GM21619 (cell line): ENCODE measurements around the gene DCDC2.
"Not testable (repeated sequence)": the region's sequence is repeated elsewhere in the genome, so short reads cannot be mapped to it uniquely, and the experiment has no call there.

Experiments used
- ATAC-seq: cut with Tn5 transposase; IDR thresholded peaks from one replicate; pipeline ENCODE4 v1.9.1; 2021; ENCODE audit not compliant: unreplicated experiment

DCDC2 gene

GRCh38 chr6:24329022-24329421, 28.8 kb downstream of the DCDC2 start:
- ATAC-seq: no peak

GRCh38 chr6:24327756-24328155, 30.1 kb downstream of the DCDC2 start:
- no peak for ATAC-seq

DNA sequence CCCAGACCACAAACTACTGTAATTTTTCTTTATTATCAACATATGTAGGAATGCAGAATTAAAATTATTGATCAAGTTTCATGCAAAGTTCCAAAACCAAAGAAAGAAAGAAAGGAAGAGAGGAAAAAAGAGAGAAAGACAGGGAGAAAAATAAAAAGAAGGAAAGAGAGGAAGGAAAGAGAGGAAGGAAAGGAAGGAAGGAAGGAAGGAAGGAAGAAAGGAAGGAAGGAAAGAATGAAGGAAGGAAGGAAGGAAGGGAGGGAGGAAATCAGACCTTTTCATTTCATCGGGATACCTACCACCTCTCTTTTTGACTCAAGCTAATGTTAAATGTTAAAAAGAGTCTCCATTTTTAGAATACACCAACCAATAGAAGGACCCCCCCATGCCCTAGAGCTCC, 31.9 kb downstream of the DCDC2 start:
- no peak for ATAC-seq

- ATAC-seq: no peak
These were observed 33.2 kb downstream of the DCDC2 start for GRCh38 chr6:24324617-24325016.

DNA sequence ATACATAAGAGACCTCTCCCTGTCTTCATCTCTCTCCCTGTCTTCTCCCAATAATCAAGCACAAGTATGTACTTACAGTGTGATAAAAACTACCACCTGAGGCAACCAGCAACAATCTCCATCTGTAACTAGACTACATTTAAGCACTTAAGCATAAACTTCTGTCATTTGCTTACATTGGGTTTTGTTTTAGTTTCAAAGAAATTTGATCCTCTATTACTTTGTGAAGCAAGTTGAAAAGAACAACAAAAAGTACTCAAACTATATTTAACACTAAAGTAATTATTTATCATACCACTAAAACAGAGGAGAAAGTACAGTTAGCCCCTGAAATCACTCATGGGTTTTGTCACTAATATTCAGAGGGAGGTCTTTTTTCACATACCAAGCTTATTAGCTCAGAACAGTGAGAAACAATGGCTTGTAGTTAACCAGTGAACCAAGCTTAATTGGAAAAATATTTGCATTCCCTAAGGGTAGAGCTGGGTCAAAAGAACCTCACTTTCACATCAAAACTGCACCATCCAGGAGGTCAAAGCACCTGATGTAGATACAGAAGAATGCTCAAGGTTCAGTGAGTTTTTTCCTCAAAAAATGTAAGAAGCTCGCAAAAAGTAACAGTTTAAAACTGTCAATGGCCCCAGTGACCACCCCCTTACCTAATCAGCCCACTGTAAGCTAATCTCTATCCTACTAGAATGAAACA, 34.1 kb downstream of the DCDC2 start:
- no peak for ATAC-seq

DNA sequence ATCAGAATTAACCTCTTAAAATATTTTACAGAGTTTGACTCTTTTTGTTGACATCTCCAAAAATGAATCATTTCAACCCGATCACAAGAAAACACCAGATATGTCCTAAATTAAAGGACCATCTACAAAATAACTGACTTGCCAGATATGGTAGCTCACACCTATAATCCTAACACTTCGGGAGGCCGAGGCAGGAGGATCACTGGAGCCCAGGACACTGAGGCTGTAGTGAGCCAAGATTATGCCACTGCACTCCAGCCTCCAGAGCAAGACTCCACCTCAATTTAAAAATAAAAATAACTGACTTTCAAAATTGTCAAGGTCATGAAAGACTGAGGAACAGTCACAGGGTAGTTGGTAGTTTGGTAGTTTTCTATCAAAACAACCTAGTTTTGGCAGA, 34.9 kb downstream of the DCDC2 start:
- ATAC-seq: no peak

DNA sequence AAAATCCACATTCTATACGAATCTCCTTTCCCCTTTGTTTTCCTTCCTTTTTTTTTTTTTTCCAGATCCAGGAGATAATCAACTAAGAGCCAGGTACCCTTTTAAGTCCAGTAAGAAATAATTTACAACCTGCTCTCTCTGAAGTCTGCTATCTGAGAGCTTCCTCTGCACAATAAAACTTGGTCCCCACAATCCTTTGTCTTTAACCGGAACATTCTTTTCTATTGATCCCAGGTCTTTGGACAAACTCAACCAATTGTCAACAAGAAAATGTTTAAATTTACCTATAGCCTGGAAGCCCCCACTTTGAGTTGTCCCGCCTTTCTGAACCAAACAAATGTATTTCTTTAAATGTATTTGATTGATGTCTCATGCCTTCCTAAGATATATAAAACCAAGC, 35.4 kb downstream of the DCDC2 start:
- ATAC-seq: not testable (repeated sequence)

DNA sequence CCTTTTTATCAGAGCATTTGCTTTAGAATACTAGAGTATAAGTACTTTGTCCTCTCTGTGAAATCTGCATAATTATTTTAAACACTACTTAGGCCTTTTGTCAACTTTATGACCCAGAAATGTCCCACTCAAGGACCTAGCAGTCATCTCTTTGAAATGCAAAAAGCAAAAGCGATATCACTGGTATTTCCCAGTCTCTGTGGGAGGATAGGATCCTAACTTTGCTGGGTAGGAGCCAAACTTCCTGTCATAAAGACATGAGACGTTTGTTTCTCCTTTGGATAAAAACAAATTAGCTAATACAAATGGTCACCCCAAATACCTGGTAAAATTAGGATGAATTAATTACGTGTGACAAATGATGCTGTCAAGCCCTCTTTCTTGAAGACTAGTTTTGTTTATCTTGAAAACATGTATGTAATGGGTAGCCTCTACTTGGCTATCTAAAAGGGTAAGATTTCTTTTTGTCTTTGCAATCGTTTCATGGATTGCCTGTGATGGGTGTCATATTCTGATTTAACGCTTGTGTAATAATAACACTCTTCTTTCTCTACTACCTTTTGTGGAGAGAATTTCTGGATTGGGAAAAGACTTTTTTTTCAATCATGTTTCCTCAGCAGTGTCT, 36.2 kb downstream of the DCDC2 start:
- ATAC-seq: no peak

DNA sequence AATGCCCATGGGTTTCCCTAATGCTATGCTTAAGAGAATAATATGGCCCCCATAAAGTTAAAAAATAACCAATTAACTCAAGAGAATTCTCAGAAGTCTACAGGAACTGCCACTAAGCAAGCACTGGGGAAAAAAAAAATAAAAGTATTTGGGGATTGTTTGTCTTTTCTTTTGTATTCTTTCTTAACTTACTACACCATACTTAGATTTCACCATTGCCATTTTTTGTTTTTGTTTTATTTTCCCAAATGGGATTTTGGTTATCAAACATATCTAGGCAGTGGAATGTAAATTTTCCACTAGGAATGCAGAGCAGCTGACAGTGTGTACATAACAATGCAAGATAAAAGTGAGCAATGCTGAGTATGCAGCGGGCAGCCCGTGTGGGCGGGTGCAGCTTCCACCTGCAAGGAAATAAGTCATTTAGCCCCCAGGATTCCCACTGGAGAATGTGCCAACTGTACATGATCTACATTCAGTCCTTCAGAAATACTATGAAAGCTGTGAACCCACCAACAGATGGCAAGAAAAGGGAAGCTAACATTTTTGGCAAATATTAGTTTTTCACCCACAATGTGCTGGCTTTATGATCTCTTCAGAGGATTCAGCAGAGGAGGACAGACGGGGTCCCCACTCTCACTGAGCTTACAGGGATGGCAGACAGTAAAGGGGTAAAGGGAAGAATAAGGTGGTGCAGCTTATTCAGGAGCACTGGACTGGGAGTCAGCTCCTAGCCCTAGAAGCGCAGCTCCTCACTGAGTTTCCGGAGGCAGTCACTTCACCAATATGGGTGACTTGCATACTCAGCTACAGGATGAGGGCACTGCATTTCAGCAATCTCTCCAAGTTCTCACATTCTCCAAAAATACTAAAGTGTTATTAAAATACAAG, 44.4 kb downstream of the DCDC2 start:
- no peak for ATAC-seq

GRCh38 chr6:24311775-24312174, 46.1 kb downstream of the DCDC2 start:
- not testable (repeated sequence) for ATAC-seq

DNA sequence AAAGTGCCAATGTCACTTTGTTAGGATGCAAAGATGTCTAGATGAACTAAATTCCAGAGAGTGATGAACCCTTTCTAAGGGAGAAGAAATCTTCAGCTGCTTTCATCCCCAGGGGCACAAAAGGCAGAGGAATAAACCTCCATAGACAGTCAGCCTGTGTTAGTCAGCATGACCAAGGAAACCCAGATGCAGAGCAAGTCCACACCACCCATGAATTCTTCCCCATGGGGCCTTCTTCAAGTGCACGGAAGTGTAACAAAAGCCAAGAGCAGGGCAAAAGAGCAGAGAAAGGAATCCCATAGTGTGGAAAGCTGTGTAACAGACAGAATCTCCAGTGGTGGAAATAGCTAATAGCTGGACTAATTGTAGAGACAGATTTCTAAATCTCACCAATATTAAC, 50.0 kb downstream of the DCDC2 start:
- no peak for ATAC-seq

DNA sequence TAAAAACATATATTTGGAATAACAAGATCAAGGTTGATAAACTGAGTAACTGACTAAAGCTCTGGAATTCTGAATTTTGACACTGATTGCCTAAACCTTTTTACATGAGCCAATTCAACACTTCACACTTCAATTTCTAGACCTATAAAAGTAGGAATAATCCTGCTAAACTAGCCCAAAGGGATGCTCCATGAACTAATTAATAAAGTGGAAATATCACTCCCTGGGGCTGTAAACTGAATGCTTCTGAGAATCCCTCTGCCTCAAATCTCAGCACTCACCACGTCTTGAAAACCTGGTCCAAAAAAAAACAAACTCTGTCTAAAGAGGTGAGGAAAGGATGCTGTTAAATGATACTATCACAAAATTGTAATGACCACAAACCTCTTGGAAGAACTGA, 50.9 kb downstream of the DCDC2 start:
- ATAC-seq: no peak

GRCh38 chr6:24306038-24306437, 51.8 kb downstream of the DCDC2 start:
- no peak for ATAC-seq

DNA sequence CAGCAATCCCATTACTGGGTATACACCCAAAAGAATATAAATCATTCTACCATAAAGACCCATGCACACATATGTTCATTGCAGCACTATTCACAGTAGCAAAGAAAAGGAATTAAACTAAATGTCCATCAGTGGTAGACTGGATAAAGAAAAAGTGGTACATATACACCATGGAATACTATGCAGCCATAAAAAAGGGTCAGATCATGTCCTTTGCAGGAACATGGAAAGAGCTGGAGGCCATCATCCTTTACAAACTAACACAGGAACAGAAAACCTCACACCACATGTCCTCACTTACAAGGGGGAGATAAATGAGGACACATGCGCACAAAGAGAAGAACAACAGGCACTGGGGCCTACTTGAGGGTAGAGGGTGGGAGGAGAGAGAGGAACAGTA, 60.9 kb downstream of the DCDC2 start:
- ATAC-seq: no peak

GRCh38 chr6:24293852-24294251, 64.0 kb downstream of the DCDC2 start:
- ATAC-seq: not testable (repeated sequence)

GRCh38 chr6:24287239-24287638, 70.6 kb downstream of the DCDC2 start:
- ATAC-seq: no peak

DNA sequence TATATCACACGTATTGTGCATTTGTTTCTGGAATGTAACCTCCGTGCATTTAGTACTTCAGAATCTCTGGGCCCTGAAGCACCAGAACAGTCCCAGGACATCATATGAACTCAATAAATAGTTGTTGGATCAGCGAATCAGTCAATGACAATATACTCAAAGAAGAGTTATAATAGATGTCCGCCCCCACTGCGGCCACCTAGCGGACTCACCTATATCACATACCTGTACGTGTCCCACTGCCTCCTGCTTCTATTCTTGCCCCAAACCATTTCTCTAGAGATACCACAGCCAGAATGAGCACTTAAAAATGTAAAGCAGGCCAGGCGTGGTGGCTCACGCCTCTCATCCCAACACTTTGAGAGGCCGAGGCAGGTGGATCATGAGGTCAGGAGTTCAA, 73.9 kb downstream of the DCDC2 start:
- no peak for ATAC-seq

- peak; percentile 75 for ATAC-seq
These were observed 74.5 kb downstream of the DCDC2 start for GRCh38 chr6:24283043-24283985.

DNA sequence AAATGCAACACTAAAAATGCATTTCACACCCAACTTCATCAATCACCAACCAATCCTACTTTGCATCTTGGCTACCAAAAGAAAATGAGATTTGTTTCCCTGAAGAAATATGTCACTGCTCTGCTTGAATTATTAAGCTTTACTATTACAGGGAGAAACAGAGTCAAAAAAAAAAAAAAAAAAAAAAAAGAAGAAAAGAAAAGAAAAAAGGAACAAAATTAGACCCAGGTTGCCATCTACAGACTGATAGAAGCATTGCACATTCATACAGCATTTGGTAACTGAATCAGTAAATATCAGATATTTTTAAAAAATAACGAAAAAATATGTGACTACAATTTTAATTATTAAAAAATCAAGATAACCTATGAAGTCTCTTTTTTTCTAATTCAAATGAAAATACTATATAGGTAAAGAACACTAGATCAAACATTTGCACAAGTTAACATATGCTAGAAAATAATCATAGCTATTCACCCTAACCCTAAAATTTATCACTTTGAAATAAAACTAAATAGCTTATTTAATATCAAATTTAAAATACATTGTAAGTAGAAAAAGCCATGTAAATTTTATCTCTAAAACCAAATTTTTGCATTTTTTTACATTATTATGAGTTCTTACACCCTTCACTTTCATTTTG, 83.3 kb downstream of the DCDC2 start:
- no peak for ATAC-seq
